ENCODE measurements around the gene IPO13. TPM values are rescaled to one million over a fixed set of nuclear protein-coding genes. Genes with fewer than 3 reads are reported as not detected.

Gene IPO13
- total and polyA plus RNA-seq, 3 donors from 2014 or later: 67.3 to 138 (median 77.0) TPM

GRCh38 chr1:44012941-44013609 is 66.3 kb downstream of the IPO13 start:
- intact Hi-C loops (cut with DNase I; ENCODE audit: low total_unique reads): no loop called here
- H3K27ac ChIP-seq: no peak overlapping the region
- 69% methylated on average over 13 of the region's 13 CpGs; no CpG with 5 or more reads in 1 of the 2 donors for WGBS, 2 donors

GRCh38 chr1:44013949-44014348 is 67.2 kb downstream of the IPO13 start:
- no peak for DNase-seq
- intact Hi-C loops (cut with DNase I; ENCODE audit: low total_unique reads): no loop called here

More at GRCh38 chr1:44012941-44013609, 66.3 kb downstream of the IPO13 start:
- TF ChIP-seq CTCF (IDR thresholded peaks at IDR 0.05) (no peak), POLR2A (IDR thresholded peaks at IDR 0.05) (no peak)
- no peak for DNase-seq
- no peaks in the 10 kb centered on the region for H3K27me3 ChIP-seq
- peaks cover 9% of the 10 kb centered on the region for H3K4me1 ChIP-seq
- H3K9me3 ChIP-seq: no peaks in the 10 kb centered on the region
- no peaks in the 10 kb centered on the region for H3K36me3 ChIP-seq (ENCODE audit: low read depth, missing control alignments)
- H3K4me3 ChIP-seq: no peak overlapping the region

GRCh38 chr1:44014365-44015104 is 67.8 kb downstream of the IPO13 start:
- 45 to 69% methylated on average over 4 to 8 of the region's 8 CpGs for WGBS, 2 donors
- intact Hi-C loops (cut with DNase I; ENCODE audit: low total_unique reads): no loop called here
- Histone ChIP-seq H3K4me1 (peaks cover 9% of the 10 kb centered on the region), H3K27me3 (no peaks in the 10 kb centered on the region), H3K36me3 (ENCODE audit: low read depth, missing control alignments) (no peaks in the 10 kb centered on the region), H3K9me3 (no peaks in the 10 kb centered on the region), H3K4me3 (no peak overlapping the region), H3K27ac (no peak overlapping the region)
- no peak for TF ChIP-seq POLR2A (IDR thresholded peaks at IDR 0.05)
- TF ChIP-seq CTCF (IDR thresholded peaks at IDR 0.05): no peak
- DNase-seq: no peak

More at GRCh38 chr1:44013949-44014348, 67.2 kb downstream of the IPO13 start:
- TF ChIP-seq POLR2A (IDR thresholded peaks at IDR 0.05) (no peak), CTCF (IDR thresholded peaks at IDR 0.05) (no peak)
- Histone ChIP-seq H3K36me3 (ENCODE audit: low read depth, missing control alignments) (no peaks in the 10 kb centered on the region), H3K9me3 (no peaks in the 10 kb centered on the region), H3K4me1 (peaks cover 9% of the 10 kb centered on the region), H3K27me3 (no peaks in the 10 kb centered on the region), H3K27ac (no peak overlapping the region), H3K4me3 (no peak overlapping the region)
- 81 to 91% methylated on average over 5 of the region's 5 CpGs for WGBS, 2 donors

GRCh38 chr1:44015206-44015605 is 68.5 kb downstream of the IPO13 start:
- Histone ChIP-seq H3K36me3 (ENCODE audit: low read depth, missing control alignments) (no peaks in the 10 kb centered on the region), H3K27me3 (no peaks in the 10 kb centered on the region), H3K4me3 (no peak overlapping the region), H3K4me1 (peaks cover 9% of the 10 kb centered on the region), H3K27ac (no peak overlapping the region), H3K9me3 (no peaks in the 10 kb centered on the region)
- DNase-seq: no peak
- 44 to 72% methylated on average over 2 to 3 of the region's 3 CpGs for WGBS, 2 donors
- TF ChIP-seq POLR2A (IDR thresholded peaks at IDR 0.05) (no peak), CTCF (IDR thresholded peaks at IDR 0.05) (no peak)
- intact Hi-C loops (cut with DNase I; ENCODE audit: low total_unique reads): no loop called here
